Occipital lobe (tissue), 2 donors: Measurements from ENCODE around the gene SEMA4G. TPM values are rescaled to one million over a fixed set of nuclear protein-coding genes. Genes with fewer than 3 reads are reported as not detected.

Experiments
- DNase-seq: peaks from one replicate; lab custom pipeline; 2025; lab: John Stamatoyannopoulos, UW
- total RNA-seq: library from RNA; depleted of rRNA; stranded (reverse); fragments of >200 nt; gene quantifications from one replicate; pipeline ENCODE4 v1.2.3, GENCODE V29; 2014

The SEMA4G gene
- total RNA-seq = 8.0 TPM

- DNase-seq = no peak
These were observed at the start of gene SEMA4G for GRCh38 chr10:100969187-100970075. Gene SEMA4G, plus strand, starts transcription at chr10:100969504. Its CDS starts 3,409 bp downstream, at chr10:100972913.

- DNase-seq = no peak
These were observed 45.7 kb upstream of the SEMA4G start for GRCh38 chr10:100923580-100923979.

GRCh38 chr10:100927266-100927665, 42.0 kb upstream of the SEMA4G start:
- no peak for DNase-seq

GRCh38 chr10:100928039-100928438, 41.3 kb upstream of the SEMA4G start:
- DNase-seq = no peak

- DNase-seq = no peak
These were observed 38.9 kb upstream of the SEMA4G start for GRCh38 chr10:100930368-100930767.

- no peak for DNase-seq
These were observed 35.1 kb upstream of the SEMA4G start for GRCh38 chr10:100934084-100934659.

GRCh38 chr10:100939763-100940344, 29.4 kb upstream of the SEMA4G start:
- no peak for DNase-seq

- no peak for DNase-seq
These were observed 27.1 kb upstream of the SEMA4G start for GRCh38 chr10:100942229-100942628.

- no peak for DNase-seq
These were observed 25.8 kb upstream of the SEMA4G start for GRCh38 chr10:100943508-100943907.

GRCh38 chr10:100945754-100946153, 23.6 kb upstream of the SEMA4G start:
- DNase-seq = no peak

- DNase-seq = no peak
These were observed 20.4 kb upstream of the SEMA4G start for GRCh38 chr10:100948916-100949315.

GRCh38 chr10:100960251-100960650, 9.1 kb upstream of the SEMA4G start:
- no peak for DNase-seq

GRCh38 chr10:100962351-100963080, 6.8 kb upstream of the SEMA4G start:
- DNase-seq = no peak

GRCh38 chr10:100963826-100964225, 5.5 kb upstream of the SEMA4G start:
- DNase-seq = no peak

GRCh38 chr10:100965820-100966219, 3.5 kb upstream of the SEMA4G start:
- no peak for DNase-seq

- no peak for DNase-seq
These were observed 2.4 kb upstream of the SEMA4G start for GRCh38 chr10:100966887-100967286.

- DNase-seq = no peak
These were observed 2.0 kb upstream of the SEMA4G start for GRCh38 chr10:100967332-100967731.

GRCh38 chr10:100968062-100968736, 1.1 kb upstream of the SEMA4G start:
- DNase-seq = no peak

- DNase-seq = no peak
These were observed 479 bp upstream of the SEMA4G start for GRCh38 chr10:100968863-100969186.

GRCh38 chr10:100970076-100970913, 991 bp downstream of the SEMA4G start:
- no peak for DNase-seq
